Skeletal muscle satellite cell (primary cell): Measurements from ENCODE around the gene NDUFA5.
A peak's percentile ranks its signal among the peaks of the same experiment; 100 is the strongest.
"Not testable (repeated sequence)": the region's sequence is repeated elsewhere in the genome, so short reads cannot be mapped to it uniquely, and the experiment has no call there.

Experiments used
- H3K27me3 ChIP-seq: 2 replicates; pipeline ENCODE4 v1.7.0; 2013; ENCODE audit warnings: low read length; ENCODE audit not compliant: control insufficient read depth, insufficient read depth
- H3K36me3 ChIP-seq: 2 replicates; pipeline ENCODE4 v1.7.0; 2013; ENCODE audit warnings: mild to moderate bottlenecking, control low read depth, low read length; ENCODE audit not compliant: insufficient read depth
- H3K4me1 ChIP-seq: 2 replicates; pipeline ENCODE4 v1.7.0; 2013; ENCODE audit warnings: low read length; ENCODE audit not compliant: control insufficient read depth, insufficient read depth
- H3K4me2 ChIP-seq: 2 replicates; pipeline ENCODE4 v1.7.0; 2013; ENCODE audit warnings: mild to moderate bottlenecking, low read length
- H3K4me3 ChIP-seq: 2 replicates; pipeline ENCODE4 v1.7.0; 2013; ENCODE audit warnings: low read length
- H3K9ac ChIP-seq: 2 replicates; pipeline ENCODE4 v1.7.0; 2013; ENCODE audit warnings: mild to moderate bottlenecking, low read depth, low read length, moderate library complexity
- H3K9me3 ChIP-seq: replicated peaks from 2 replicates; pipeline ENCODE4 v1.7.0; 2013; ENCODE audit warnings: mild to moderate bottlenecking, control low read depth, low read length

The NDUFA5 gene

DNA sequence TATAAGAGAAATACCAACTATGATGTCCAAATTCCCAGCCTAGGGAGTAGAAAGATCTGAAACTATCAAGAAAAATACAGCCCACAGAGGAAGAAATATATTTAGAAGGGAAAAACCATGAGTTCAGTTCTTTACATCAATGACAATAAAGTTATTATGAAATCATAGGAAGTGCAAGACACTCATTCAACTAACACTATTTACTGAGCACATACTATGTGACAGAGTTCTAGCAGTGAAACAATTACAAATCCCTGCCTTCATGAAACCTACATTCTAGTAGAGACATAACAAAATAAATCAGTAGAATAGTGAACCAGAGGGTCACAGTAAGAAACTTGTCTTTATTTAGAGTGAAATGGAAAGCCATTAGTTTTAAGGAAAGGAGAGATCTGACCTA is 2.1 kb downstream of the NDUFA5 start:
- H3K36me3 ChIP-seq = no peaks in the 10 kb centered on the region
- no peak overlapping the region for H3K4me2 ChIP-seq
- H3K4me1 ChIP-seq = peaks cover 13% of the 10 kb centered on the region
- H3K9me3 ChIP-seq = no peaks in the 10 kb centered on the region
- no peaks in the 10 kb centered on the region for H3K27me3 ChIP-seq
- H3K4me3 ChIP-seq = no peak overlapping the region
- H3K9ac ChIP-seq = no peak overlapping the region

DNA sequence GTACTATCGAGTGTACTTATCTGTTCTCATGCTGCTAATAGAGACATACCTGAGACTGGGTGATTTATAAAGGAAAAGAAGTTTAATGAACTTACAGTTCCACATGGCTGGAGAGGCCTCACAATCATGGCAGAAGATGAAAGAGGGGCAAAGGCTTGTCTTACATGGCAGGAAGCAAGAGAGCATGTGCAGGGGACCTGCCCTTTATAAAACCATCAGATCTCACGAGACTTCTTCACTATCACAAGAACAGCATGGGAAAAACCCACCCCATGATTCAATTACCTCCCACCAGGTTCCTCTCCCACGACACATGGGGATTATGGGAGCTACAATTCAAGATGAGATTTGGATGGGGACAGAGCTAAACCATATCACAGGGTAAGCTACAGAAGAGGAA is 4.5 kb downstream of the NDUFA5 start:
- Histone ChIP-seq H3K36me3 (peaks cover 7% of the 10 kb centered on the region), H3K9me3 (no peaks in the 10 kb centered on the region), H3K27me3 (no peaks in the 10 kb centered on the region), H3K4me1 (peaks cover 8% of the 10 kb centered on the region), H3K4me2 (no peak overlapping the region), H3K4me3 (no peak overlapping the region), H3K9ac (no peak overlapping the region)

- Histone ChIP-seq H3K27me3 (no peaks in the 10 kb centered on the region), H3K4me2 (no peak overlapping the region), H3K9me3 (no peaks in the 10 kb centered on the region), H3K4me3 (no peak overlapping the region), H3K36me3 (peaks cover 7% of the 10 kb centered on the region), H3K4me1 (peaks cover 7% of the 10 kb centered on the region), H3K9ac (no peak overlapping the region)
Measured at GRCh38 chr7:123552641-123553040, 5.0 kb downstream of the NDUFA5 start.

GRCh38 chr7:123552134-123552533 is 5.5 kb downstream of the NDUFA5 start:
- H3K4me3 ChIP-seq, H3K36me3 ChIP-seq, H3K4me1 ChIP-seq, H3K4me2 ChIP-seq, H3K9ac ChIP-seq, H3K27me3 ChIP-seq, H3K9me3 ChIP-seq: not testable (repeated sequence)

DNA sequence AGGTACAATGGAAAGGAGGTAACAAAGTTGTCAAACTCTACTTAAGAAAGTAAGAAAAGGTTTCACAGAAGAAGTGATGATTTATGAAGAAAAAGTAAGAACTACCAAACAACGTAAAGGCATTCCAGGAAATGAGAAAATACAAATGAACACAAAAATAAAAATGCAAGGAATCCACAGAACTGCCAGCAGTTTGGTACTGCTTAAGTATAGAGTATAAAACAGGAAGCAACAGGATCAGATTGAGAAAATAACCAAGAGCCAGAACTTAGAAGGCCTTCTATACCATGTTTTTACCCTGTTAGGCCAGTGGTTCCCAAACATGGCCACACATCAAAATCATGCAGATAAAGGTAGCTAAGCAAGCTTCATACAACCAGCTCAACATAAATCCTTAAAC is 9.2 kb downstream of the NDUFA5 start:
- no peaks in the 10 kb centered on the region for H3K4me1 ChIP-seq
- peaks cover 10% of the 10 kb centered on the region for H3K36me3 ChIP-seq
- H3K9ac ChIP-seq = no peak overlapping the region
- H3K27me3 ChIP-seq = no peaks in the 10 kb centered on the region
- H3K4me3 ChIP-seq = no peak overlapping the region
- no peaks in the 10 kb centered on the region for H3K9me3 ChIP-seq
- no peak overlapping the region for H3K4me2 ChIP-seq

DNA sequence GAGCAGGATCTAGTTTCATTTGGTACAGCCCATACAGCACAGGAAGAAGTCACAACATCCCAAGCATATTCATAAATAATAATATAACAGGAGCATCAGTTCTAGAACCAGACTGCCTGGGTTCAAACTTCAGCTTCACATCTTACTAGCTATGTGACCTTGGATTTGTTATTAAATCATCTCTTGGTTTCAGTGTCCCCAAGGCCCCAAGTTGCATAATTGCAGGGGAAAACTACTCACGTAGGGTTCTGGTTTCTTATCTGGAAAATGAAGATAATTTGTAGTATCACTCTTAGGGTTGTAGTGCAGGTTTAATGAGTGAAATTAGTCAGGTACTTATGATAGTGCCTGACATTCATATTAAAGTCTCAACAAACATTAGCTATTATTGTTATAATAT is 17.7 kb downstream of the NDUFA5 start:
- no peaks in the 10 kb centered on the region for H3K27me3 ChIP-seq
- no peaks in the 10 kb centered on the region for H3K9me3 ChIP-seq
- H3K4me2 ChIP-seq = no peak overlapping the region
- peaks cover 3% of the 10 kb centered on the region for H3K36me3 ChIP-seq
- peaks cover 30% of the 10 kb centered on the region for H3K4me1 ChIP-seq
- H3K9ac ChIP-seq = no peak overlapping the region
- no peak overlapping the region for H3K4me3 ChIP-seq

GRCh38 chr7:123538897-123539296 is 18.7 kb downstream of the NDUFA5 start:
- Histone ChIP-seq H3K9ac (no peak overlapping the region), H3K4me2 (no peak overlapping the region), H3K4me1 (peaks cover 33% of the 10 kb centered on the region), H3K4me3 (no peak overlapping the region), H3K36me3 (peaks cover 3% of the 10 kb centered on the region), H3K9me3 (no peaks in the 10 kb centered on the region), H3K27me3 (no peaks in the 10 kb centered on the region)

- Histone ChIP-seq H3K4me2 (peak overlapping the region; percentile 18), H3K27me3 (no peaks in the 10 kb centered on the region), H3K9ac (no peak overlapping the region), H3K4me3 (peak overlapping the region; percentile 17), H3K9me3 (no peaks in the 10 kb centered on the region), H3K4me1 (peaks cover 34% of the 10 kb centered on the region), H3K36me3 (no peaks in the 10 kb centered on the region)
Measured at GRCh38 chr7:123538189-123538714, 19.4 kb downstream of the NDUFA5 start.

GRCh38 chr7:123537026-123537642 is 20.5 kb downstream of the NDUFA5 start:
- Histone ChIP-seq H3K4me3 (no peak overlapping the region), H3K9ac (no peak overlapping the region), H3K4me2 (no peak overlapping the region), H3K4me1 (peaks cover 36% of the 10 kb centered on the region), H3K36me3 (no peaks in the 10 kb centered on the region), H3K27me3 (no peaks in the 10 kb centered on the region), H3K9me3 (no peaks in the 10 kb centered on the region)

DNA sequence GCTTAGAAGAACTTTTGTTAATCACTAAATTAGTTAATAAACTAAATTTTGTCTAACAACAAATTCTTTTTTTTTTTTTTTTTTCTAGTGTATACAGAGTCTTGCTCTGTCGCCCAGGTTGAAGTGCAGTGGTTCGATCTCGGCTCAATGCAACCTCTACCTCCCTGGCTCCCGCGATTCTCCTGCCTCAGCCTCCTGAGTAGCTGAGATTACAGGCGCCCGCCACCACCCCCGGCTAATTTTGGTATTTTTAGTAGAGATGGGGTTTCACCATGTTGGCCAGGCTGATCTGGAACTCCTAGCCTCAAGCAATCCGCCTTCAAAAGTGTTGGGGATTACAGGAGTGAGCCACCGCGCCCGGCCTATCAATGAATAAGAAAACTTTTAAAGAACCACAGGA is 22.1 kb downstream of the NDUFA5 start:
- no peaks in the 10 kb centered on the region for H3K36me3 ChIP-seq
- H3K9me3 ChIP-seq = no peaks in the 10 kb centered on the region
- peak overlapping the region; percentile 75 for H3K4me2 ChIP-seq
- peak overlapping the region; percentile 72 for H3K4me3 ChIP-seq
- H3K9ac ChIP-seq = peak overlapping the region; percentile 30
- H3K4me1 ChIP-seq = peaks cover 28% of the 10 kb centered on the region
- H3K27me3 ChIP-seq = no peaks in the 10 kb centered on the region

DNA sequence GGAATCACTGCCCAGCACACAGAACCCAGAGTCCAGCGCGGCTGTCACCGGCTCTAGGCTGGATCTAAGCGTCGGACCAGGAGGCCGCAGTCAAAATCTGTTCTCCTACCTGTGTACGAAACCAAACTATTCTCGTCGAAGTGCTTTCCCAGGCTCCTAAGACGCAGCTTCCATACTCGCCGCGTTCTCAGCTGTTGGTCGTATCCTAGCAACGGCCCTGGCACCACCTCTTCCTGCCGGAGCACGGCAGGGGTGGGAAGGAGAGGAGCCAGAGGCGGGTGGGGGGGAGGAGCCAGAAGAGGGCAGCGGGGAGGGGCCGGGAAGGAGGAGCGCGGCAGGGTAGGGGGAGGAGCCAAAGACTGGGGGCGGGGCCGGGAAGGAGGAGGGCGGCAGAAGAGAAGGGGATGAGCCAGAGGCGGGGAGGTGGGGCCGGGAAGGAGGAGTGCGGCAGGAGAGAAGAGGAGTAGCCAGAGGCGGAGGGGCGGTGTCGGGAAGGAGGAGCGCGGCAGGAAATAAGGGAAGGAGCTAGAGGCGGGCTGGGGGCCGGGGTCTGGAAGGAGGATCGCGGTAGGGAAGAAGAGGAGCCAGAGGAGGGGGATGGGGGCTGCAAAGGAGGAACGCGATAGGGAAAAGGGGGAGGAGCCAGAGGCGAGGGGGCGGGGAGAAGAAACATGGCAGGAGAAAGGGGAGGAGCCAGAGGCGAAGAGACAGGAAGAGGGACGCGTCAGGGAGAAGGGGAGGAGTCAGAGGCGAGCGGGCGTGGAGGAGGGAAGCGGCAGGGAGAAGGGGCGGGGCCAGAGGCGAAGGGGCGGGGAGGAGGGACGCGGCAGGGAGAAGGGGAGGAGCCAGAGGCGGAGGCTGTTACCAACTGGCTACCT is 23.0 kb downstream of the NDUFA5 start, which contains the start of gene IQUB:
Gene IQUB (minus strand): TSS at position 213 of the 878 bp plus-strand sequence. CDS start 22,255 bp downstream, outside the sequence.
- Histone ChIP-seq H3K4me1 (peaks cover 27% of the 10 kb centered on the region), H3K4me3 (peak within 1 kb of the TSS; percentile 75), H3K36me3 (no peaks in the 10 kb centered on the region), H3K27me3 (no peaks in the 10 kb centered on the region), H3K9ac (peak within 1 kb of the TSS; percentile 71), H3K4me2 (peak within 1 kb of the TSS; percentile 88), H3K9me3 (no peaks in the 10 kb centered on the region)
